Gastroesophageal sphincter (tissue), 4 donors: ENCODE measurements around the gene UTS2B. TPM values are rescaled to one million over a fixed set of nuclear protein-coding genes. Genes with fewer than 3 reads are reported as not detected.
"Not testable (repeated sequence)": the region's sequence is repeated elsewhere in the genome, so short reads cannot be mapped to it uniquely, and the experiment has no call there.

Source experiments
- ATAC-seq: fragments of 150-250 bp; one replicate; pipeline ENCODE4 v1.9.1; 2016; ENCODE audit warnings: mild to moderate bottlenecking, moderate library complexity
- H3K27ac ChIP-seq, 4 donors: fragments of 200-600 bp; sonication (generic) in 3 of 4; 1 replicate in 3 of 4; 2 replicates in 1 of 4; pipeline ENCODE4 v1.5.1; 2016 to 2019
- H3K27me3 ChIP-seq: fragments of 200-600 bp; sonication (generic); one replicate; pipeline ENCODE4 v1.5.1; 2019
- H3K36me3 ChIP-seq, 2 donors: fragments of 200-600 bp; sonication (generic); one replicate each; pipeline ENCODE4 v1.5.1; 2019; ENCODE audit warnings: control low read depth in 1 of 2
- H3K4me1 ChIP-seq, 3 donors: fragments of 200-600 bp; sonication (generic); 1 replicate in 2 of 3; 2 replicates in 1 of 3; pipeline ENCODE4 v1.5.1; 2016 to 2019; ENCODE audit warnings: control low read depth in 2 of 3
- H3K4me3 ChIP-seq, 2 donors: fragments of 200-600 bp; sonication (generic); one replicate each; pipeline ENCODE4 v1.5.1; 2019; ENCODE audit warnings: mild to moderate bottlenecking in 1 of 2, moderate library complexity in 1 of 2
- H3K9me3 ChIP-seq, 3 donors: fragments of 200-600 bp; sonication (generic); one replicate each; pipeline ENCODE4 v1.5.1; 2017 to 2019; ENCODE audit warnings: control low read depth in 2 of 3
- CTCF ChIP-seq, 4 experiments: fragments of 200-600 bp in 2 of 4; fragments of 450-650 bp in 2 of 4; sonication (generic) in 1 of 4; IDR thresholded peaks; one replicate each; pipeline ENCODE4 v1.5.1; 2017 to 2019; ENCODE audit warnings: antibody characterized with exemption in 4 of 4, mild to moderate bottlenecking in 2 of 4, moderate library complexity in 2 of 4
- EP300 ChIP-seq: sonication (generic); formaldehyde crosslinking; IDR thresholded peaks from one replicate; pipeline ENCODE4 v1.6.1; 2017; ENCODE audit warnings: antibody characterized with exemption, mild to moderate bottlenecking
- POLR2A ChIP-seq, 2 donors: fragments of 450-650 bp; IDR thresholded peaks; one replicate each; pipeline ENCODE4 v1.6.1; 2017; ENCODE audit warnings: antibody characterized with exemption in 2 of 2, mild to moderate bottlenecking in 2 of 2, moderate library complexity in 1 of 2
- POLR2AphosphoS5 ChIP-seq: sonication (generic); formaldehyde crosslinking; IDR thresholded peaks from one replicate; pipeline ENCODE4 v1.6.1; 2017; ENCODE audit warnings: antibody characterized with exemption
- WGBS, 2 donors: methylation state at CpG; one replicate each; pipeline ENCODE4 v1.1.5; 2018; ENCODE audit warnings: low coverage in 1 of 2; 5-methylcytosine and 5-hydroxymethylcytosine counted together
- total RNA-seq, 4 donors: library from RNA; depleted of rRNA; stranded (reverse); fragments of >200 nt; gene quantifications; one replicate each; pipeline ENCODE4 v1.1.0, GENCODE V29; 2016

Gene UTS2B
- total RNA-seq, 4 donors from 2014 or later: 0.20 TPM; not detected in 3

- Histone ChIP-seq H3K27ac (no peak overlapping the region), H3K4me1 (no peaks in the 10 kb centered on the region), H3K9me3 (no peaks in the 10 kb centered on the region), H3K36me3 (no peaks in the 10 kb centered on the region), H3K4me3 (no peak overlapping the region), H3K27me3 (no peaks in the 10 kb centered on the region)
- TF ChIP-seq EP300 (no peak), CTCF (IDR thresholded peaks at IDR 0.05) (no peak)
- WGBS, 2 donors: 69 to 100% methylated on average over 1 of the region's 1 CpG
- ATAC-seq: no peak
These were observed 83.7 kb downstream of the UTS2B start for GRCh38 chr3:191246630-191247029.

- not testable (repeated sequence) for H3K9me3 ChIP-seq, H3K4me3 ChIP-seq, H3K27ac ChIP-seq, H3K27me3 ChIP-seq, H3K36me3 ChIP-seq, H3K4me1 ChIP-seq
- WGBS, 2 donors: 83 to 88% methylated on average over 3 of the region's 5 CpGs
- peak; percentile 25 for ATAC-seq
These were observed 84.3 kb downstream of the UTS2B start for GRCh38 chr3:191246034-191246433.

DNA sequence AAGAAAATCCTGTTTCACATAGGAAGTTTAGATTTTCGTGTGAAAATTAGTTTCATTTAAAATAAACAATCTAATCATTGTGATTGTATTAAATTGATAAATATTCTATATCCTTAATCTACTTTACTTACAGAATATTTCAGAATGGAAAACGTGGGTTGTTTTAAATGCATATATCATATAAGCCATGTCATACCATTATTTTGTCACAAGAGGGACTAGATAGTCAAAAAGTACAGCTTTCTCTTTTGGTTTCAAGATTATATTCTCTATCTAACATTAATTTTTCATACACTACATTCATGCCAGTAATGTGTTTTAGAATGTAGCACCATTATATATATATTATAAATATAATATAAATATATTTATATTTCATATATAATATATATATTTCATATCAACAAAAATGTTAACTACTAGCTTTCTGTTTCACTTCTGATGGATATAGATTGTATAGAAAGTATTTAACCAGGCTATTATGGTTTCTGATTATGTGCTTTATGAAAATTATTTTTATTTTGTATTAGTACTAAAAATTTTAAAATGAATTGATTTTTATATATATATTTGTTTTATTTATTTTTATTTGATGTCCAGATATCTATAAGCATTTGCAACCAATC is 86.0 kb downstream of the UTS2B start:
- 17 to 18% methylated on average over 2 of the region's 2 CpGs for WGBS, 2 donors
- H3K4me3 ChIP-seq: no peak overlapping the region
- H3K9me3 ChIP-seq: no peaks in the 10 kb centered on the region
- no peaks in the 10 kb centered on the region for H3K4me1 ChIP-seq
- peak; percentile 19 to 48 (median 38) for TF ChIP-seq CTCF (IDR thresholded peaks at IDR 0.05)
- TF ChIP-seq EP300: no peak
- no peak for ATAC-seq
- no peaks in the 10 kb centered on the region for H3K36me3 ChIP-seq
- H3K27me3 ChIP-seq: no peaks in the 10 kb centered on the region
- H3K27ac ChIP-seq: no peak overlapping the region

DNA sequence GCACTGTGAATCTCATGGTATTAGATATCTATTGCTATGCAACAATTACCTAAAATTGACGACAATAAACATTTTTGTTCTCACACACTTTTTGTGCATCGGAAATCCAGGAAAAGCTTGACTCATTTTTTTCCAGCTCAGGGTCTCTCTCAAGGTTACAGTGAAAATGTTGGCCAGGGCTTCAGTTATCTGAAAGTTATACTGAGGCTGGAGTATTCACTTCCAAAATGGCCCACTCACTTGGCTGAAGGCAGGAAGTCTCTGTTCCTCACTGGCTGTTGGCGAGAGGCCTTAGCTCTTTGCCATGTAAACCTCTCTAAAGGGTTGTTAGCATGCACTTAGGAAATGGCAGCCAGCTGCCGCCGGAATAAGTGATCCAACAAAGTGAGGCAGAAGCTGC is 89.8 kb downstream of the UTS2B start:
- no peak overlapping the region for H3K27ac ChIP-seq
- TF ChIP-seq CTCF (IDR thresholded peaks at IDR 0.05) (no peak), POLR2A (IDR thresholded peaks at IDR 0.05) (no peak), EP300 (no peak), POLR2AphosphoS5 (no peak)
- no peaks in the 10 kb centered on the region for H3K9me3 ChIP-seq
- no peaks in the 10 kb centered on the region for H3K36me3 ChIP-seq
- H3K4me3 ChIP-seq: no peak overlapping the region
- peaks cover 0 to 8% (median 0%) of the 10 kb centered on the region in 3 donors for H3K4me1 ChIP-seq
- ATAC-seq: no peak
- H3K27me3 ChIP-seq: no peaks in the 10 kb centered on the region
- WGBS, 2 donors: 56 to 63% methylated on average over 2 to 5 of the region's 5 CpGs

- no peaks in the 10 kb centered on the region for H3K9me3 ChIP-seq
- no peak overlapping the region for H3K27ac ChIP-seq
- H3K4me1 ChIP-seq: peaks cover 0 to 8% (median 0%) of the 10 kb centered on the region in 3 donors
- no peak for TF ChIP-seq POLR2A (IDR thresholded peaks at IDR 0.05)
- no peak for TF ChIP-seq POLR2AphosphoS5
- no peak for TF ChIP-seq CTCF (IDR thresholded peaks at IDR 0.05)
- TF ChIP-seq EP300: no peak
- no peak for ATAC-seq
- H3K4me3 ChIP-seq: no peak overlapping the region
- 57 to 63% methylated on average over 1 of the region's 1 CpG for WGBS, 2 donors
- H3K27me3 ChIP-seq: no peaks in the 10 kb centered on the region
- H3K36me3 ChIP-seq: no peaks in the 10 kb centered on the region
These were observed 90.8 kb downstream of the UTS2B start for GRCh38 chr3:191239407-191240031.
